ENCODE results near the gene PARD3B.

The PARD3B gene

GRCh38 chr2:204900910-204901309 lies 355.6 kb downstream of the PARD3B start:
- Histone ChIP-seq H3K79me2 (ENCODE audit: insufficient read depth, low read length) (no peaks in the 10 kb centered on the region), H3K36me3 (ENCODE audit: insufficient read depth, low read length) (no peaks in the 10 kb centered on the region), H3K27ac (ENCODE audit: low read length) (no peak overlapping the region), H2AFZ (ENCODE audit: low read depth, low read length) (no peak overlapping the region), H3K4me1 (ENCODE audit: insufficient read depth, low read length) (no peaks in the 10 kb centered on the region), H3K9ac (ENCODE audit: low read depth, low read length) (no peak overlapping the region), H3K9me3 (ENCODE audit: insufficient read depth, low read length, severe bottlenecking) (no peaks in the 10 kb centered on the region), H3K4me2 (ENCODE audit: insufficient read depth, low read length) (no peak overlapping the region), H3K4me3 (ENCODE audit: low read depth in 1 of 2, low read length in 2 of 2) (no peak overlapping the region), H3K27me3 (ENCODE audit: insufficient read depth, low read length, poor library complexity) (no peaks in the 10 kb centered on the region), H4K20me1 (ENCODE audit: insufficient read depth, low read length) (no peaks in the 10 kb centered on the region)
- ATAC-seq (ENCODE audit: insufficient read depth, low read depth) (no peak), DNase-seq (no peak)
- TF ChIP-seq CTCF (IDR thresholded peaks at IDR 0.05; ENCODE audit: borderline replicate concordance, extremely low read depth, low read length, poor library complexity, severe bottlenecking) (no peak), EZH2 (IDR thresholded peaks at IDR 0.05; ENCODE audit: borderline replicate concordance, low read depth, low read length, severe bottlenecking) (no peak)

GRCh38 chr2:204901591-204901990 lies 356.3 kb downstream of the PARD3B start:
- H2AFZ ChIP-seq (ENCODE audit: low read depth, low read length) = no peak overlapping the region
- DNase-seq (no peak), ATAC-seq (ENCODE audit: insufficient read depth, low read depth) (no peak)
- H3K36me3 ChIP-seq (ENCODE audit: insufficient read depth, low read length) = no peaks in the 10 kb centered on the region
- H4K20me1 ChIP-seq (ENCODE audit: insufficient read depth, low read length) = no peaks in the 10 kb centered on the region
- TF ChIP-seq CTCF (IDR thresholded peaks at IDR 0.05; ENCODE audit: borderline replicate concordance, extremely low read depth, low read length, poor library complexity, severe bottlenecking) (no peak), EZH2 (IDR thresholded peaks at IDR 0.05; ENCODE audit: borderline replicate concordance, low read depth, low read length, severe bottlenecking) (no peak)
- H3K4me1 ChIP-seq (ENCODE audit: insufficient read depth, low read length) = no peaks in the 10 kb centered on the region
- no peaks in the 10 kb centered on the region for H3K79me2 ChIP-seq (ENCODE audit: insufficient read depth, low read length)
- no peak overlapping the region for H3K4me3 ChIP-seq (ENCODE audit: low read depth in 1 of 2, low read length in 2 of 2)
- no peaks in the 10 kb centered on the region for H3K9me3 ChIP-seq (ENCODE audit: insufficient read depth, low read length, severe bottlenecking)
- no peak overlapping the region for H3K27ac ChIP-seq (ENCODE audit: low read length)
- no peak overlapping the region for H3K9ac ChIP-seq (ENCODE audit: low read depth, low read length)
- no peaks in the 10 kb centered on the region for H3K27me3 ChIP-seq (ENCODE audit: insufficient read depth, low read length, poor library complexity)
- no peak overlapping the region for H3K4me2 ChIP-seq (ENCODE audit: insufficient read depth, low read length)

GRCh38 chr2:204909791-204910190 lies 364.5 kb downstream of the PARD3B start:
- no peak overlapping the region for H3K4me2 ChIP-seq (ENCODE audit: insufficient read depth, low read length)
- DNase-seq = no peak
- H4K20me1 ChIP-seq (ENCODE audit: insufficient read depth, low read length) = no peaks in the 10 kb centered on the region
- no peak overlapping the region for H3K4me3 ChIP-seq (ENCODE audit: low read depth in 1 of 2, low read length in 2 of 2)
- no peak overlapping the region for H3K9ac ChIP-seq (ENCODE audit: low read depth, low read length)
- no peak overlapping the region for H3K27ac ChIP-seq (ENCODE audit: low read length)
- ATAC-seq (ENCODE audit: insufficient read depth, low read depth) = no peak
- TF ChIP-seq EZH2 (IDR thresholded peaks at IDR 0.05; ENCODE audit: borderline replicate concordance, low read depth, low read length, severe bottlenecking) (no peak), CTCF (IDR thresholded peaks at IDR 0.05; ENCODE audit: borderline replicate concordance, extremely low read depth, low read length, poor library complexity, severe bottlenecking) (no peak)
- H3K36me3 ChIP-seq (ENCODE audit: insufficient read depth, low read length) = no peaks in the 10 kb centered on the region
- H3K9me3 ChIP-seq (ENCODE audit: insufficient read depth, low read length, severe bottlenecking) = no peaks in the 10 kb centered on the region
- peaks cover 2% of the 10 kb centered on the region for H3K27me3 ChIP-seq (ENCODE audit: insufficient read depth, low read length, poor library complexity)
- no peaks in the 10 kb centered on the region for H3K79me2 ChIP-seq (ENCODE audit: insufficient read depth, low read length)
- H2AFZ ChIP-seq (ENCODE audit: low read depth, low read length) = no peak overlapping the region
- no peaks in the 10 kb centered on the region for H3K4me1 ChIP-seq (ENCODE audit: insufficient read depth, low read length)

- DNase-seq (no peak), ATAC-seq (ENCODE audit: insufficient read depth, low read depth) (no peak)
- H3K27me3 ChIP-seq (ENCODE audit: insufficient read depth, low read length, poor library complexity) = peaks cover 2% of the 10 kb centered on the region
- no peaks in the 10 kb centered on the region for H3K9me3 ChIP-seq (ENCODE audit: insufficient read depth, low read length, severe bottlenecking)
- no peak overlapping the region for H3K4me2 ChIP-seq (ENCODE audit: insufficient read depth, low read length)
- no peak overlapping the region for H3K4me3 ChIP-seq (ENCODE audit: low read depth in 1 of 2, low read length in 2 of 2)
- no peak overlapping the region for H2AFZ ChIP-seq (ENCODE audit: low read depth, low read length)
- TF ChIP-seq CTCF (IDR thresholded peaks at IDR 0.05; ENCODE audit: borderline replicate concordance, extremely low read depth, low read length, poor library complexity, severe bottlenecking) = no peak
- no peak for TF ChIP-seq EZH2 (IDR thresholded peaks at IDR 0.05; ENCODE audit: borderline replicate concordance, low read depth, low read length, severe bottlenecking)
- no peak overlapping the region for H3K27ac ChIP-seq (ENCODE audit: low read length)
- no peaks in the 10 kb centered on the region for H3K36me3 ChIP-seq (ENCODE audit: insufficient read depth, low read length)
- H3K79me2 ChIP-seq (ENCODE audit: insufficient read depth, low read length) = no peaks in the 10 kb centered on the region
- no peaks in the 10 kb centered on the region for H3K4me1 ChIP-seq (ENCODE audit: insufficient read depth, low read length)
- H3K9ac ChIP-seq (ENCODE audit: low read depth, low read length) = no peak overlapping the region
- H4K20me1 ChIP-seq (ENCODE audit: insufficient read depth, low read length) = no peaks in the 10 kb centered on the region
These were observed 368.0 kb downstream of the PARD3B start for GRCh38 chr2:204913312-204913711.

Data from DND-41 (cell line).